GM12878 (cell line): ENCODE measurements around the gene TMIGD3. TPM values are rescaled to one million over a fixed set of nuclear protein-coding genes. Genes with fewer than 3 reads are reported as not detected.

ENCODE experiments used
- ETV6 ChIP-seq, 2 experiments: fragments of 450-650 bp in 1 of 2; IDR thresholded peaks in 1 of 2; conservative IDR thresholded peaks in 1 of 2; 2 replicates each; pipeline ENCODE4 v1.6.1; 2014; ENCODE audit warnings: antibody characterized with exemption in 1 of 2, borderline replicate concordance in 1 of 2, low read depth in 1 of 2, mild to moderate bottlenecking in 1 of 2, moderate library complexity in 1 of 2
- MYB ChIP-seq: fragments of 150-350 bp; IDR thresholded peaks from 2 replicates; pipeline ENCODE4 v1.6.1; 2014; ENCODE audit warnings: mild to moderate bottlenecking, low read depth, low read length, borderline replicate concordance
- SKIL ChIP-seq: fragments of 450-650 bp; IDR thresholded peaks from 2 replicates; pipeline ENCODE4 v1.6.1; 2017; ENCODE audit warnings: mild to moderate bottlenecking, low read depth, inconsistent platforms; ENCODE audit not compliant: poor library complexity, severe bottlenecking
- polyA plus RNA-seq, 11 experiments: library from polyadenylated mRNA; depleted of rRNA in 4 of 11; unstranded in 6 of 11; stranded (reverse) in 5 of 11; fragments of >200 nt; fragmentation: Nextera tagmentation in 4 of 11; fragmentation: Illumina TruSeq in 1 of 11; extraction: Ambion mirVana in 4 of 11; extraction: Trizol in 1 of 11; gene quantifications; 1 replicate in 1 of 11; 2 replicates in 10 of 11; pipeline versions ENCODE4 v1.2.1 to v1.2.3, GENCODE V29; 2011 to 2016; ENCODE audit warnings: inconsistent platforms in 2 of 11, missing spikeins in 2 of 11, low read depth in 1 of 11
- total RNA-seq, 4 experiments: library from RNA; depleted of rRNA in 3 of 4; stranded (reverse); fragments of >200 nt in 3 of 4; fragmentation: Illumina TruSeq in 1 of 4; extraction: Trizol in 1 of 4; gene quantifications; 2 replicates each; pipeline versions ENCODE4 v1.2.1 to v1.2.3, GENCODE V29; 2013 to 2021
- TF ChIP-seq, protein P1 (sequence below): fragments of 450-650 bp; formaldehyde crosslinking; IDR thresholded peaks from 2 replicates; pipeline ENCODE4 v1.4.0; 2022; ENCODE audit warnings: mild to moderate bottlenecking, moderate library complexity

The TMIGD3 gene
- total and polyA plus RNA-seq, 10 of the 15 experiments (the other 5 are each of a cell fraction or from before 2014, with no cell fraction given), result 0.17 TPM; not detected in 9

DNA sequence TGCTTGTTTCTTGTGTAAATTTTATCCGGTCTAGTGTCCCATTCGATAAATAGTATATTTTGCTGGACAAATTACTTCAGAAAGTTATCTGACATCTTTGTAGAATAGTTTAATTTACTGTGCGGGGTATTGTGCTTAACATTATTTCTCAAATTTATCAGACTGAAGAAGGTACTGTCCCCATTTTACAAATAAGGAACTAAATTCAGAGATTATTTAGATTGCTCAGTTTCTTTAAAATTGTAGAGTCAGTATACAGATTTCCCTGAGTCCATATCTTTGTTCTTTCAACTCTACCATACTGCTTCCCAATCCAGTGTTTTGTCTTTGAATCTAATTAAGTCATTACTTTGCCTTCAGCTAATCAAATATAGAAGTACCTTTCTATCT, 47.8 kb downstream of the TMIGD3 start (continued):
- TF ChIP-seq, protein P1, sequence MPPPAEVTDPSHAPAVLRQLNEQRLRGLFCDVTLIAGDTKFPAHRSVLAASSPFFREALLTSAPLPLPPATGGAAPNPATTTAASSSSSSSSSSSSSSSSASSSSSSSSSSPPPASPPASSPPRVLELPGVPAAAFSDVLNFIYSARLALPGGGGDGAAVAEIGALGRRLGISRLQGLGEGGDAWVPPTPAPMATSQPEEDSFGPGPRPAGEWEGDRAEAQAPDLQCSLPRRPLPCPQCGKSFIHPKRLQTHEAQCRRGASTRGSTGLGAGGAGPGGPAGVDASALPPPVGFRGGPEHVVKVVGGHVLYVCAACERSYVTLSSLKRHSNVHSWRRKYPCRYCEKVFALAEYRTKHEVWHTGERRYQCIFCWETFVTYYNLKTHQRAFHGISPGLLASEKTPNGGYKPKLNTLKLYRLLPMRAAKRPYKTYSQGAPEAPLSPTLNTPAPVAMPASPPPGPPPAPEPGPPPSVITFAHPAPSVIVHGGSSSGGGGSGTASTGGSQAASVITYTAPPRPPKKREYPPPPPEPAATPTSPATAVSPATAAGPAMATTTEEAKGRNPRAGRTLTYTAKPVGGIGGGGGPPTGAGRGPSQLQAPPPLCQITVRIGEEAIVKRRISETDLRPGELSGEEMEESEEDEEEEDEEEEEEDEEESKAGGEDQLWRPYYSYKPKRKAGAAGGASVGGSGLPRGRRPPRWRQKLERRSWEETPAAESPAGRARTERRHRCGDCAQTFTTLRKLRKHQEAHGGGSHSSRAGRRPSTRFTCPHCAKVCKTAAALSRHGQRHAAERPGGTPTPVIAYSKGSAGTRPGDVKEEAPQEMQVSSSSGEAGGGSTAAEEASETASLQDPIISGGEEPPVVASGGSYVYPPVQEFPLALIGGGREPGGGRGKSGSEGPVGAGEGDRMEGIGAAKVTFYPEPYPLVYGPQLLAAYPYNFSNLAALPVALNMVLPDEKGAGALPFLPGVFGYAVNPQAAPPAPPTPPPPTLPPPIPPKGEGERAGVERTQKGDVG, result no peak
- no peak for TF ChIP-seq ETV6 (conservative IDR thresholded peaks at IDR 0.05 in 1 of 2, IDR thresholded peaks at IDR 0.05 in 1 of 2; ENCODE audit: borderline replicate concordance in 1 of 2, low read depth in 1 of 2)
- TF ChIP-seq SKIL, result no peak
- TF ChIP-seq MYB, result no peak
